Ovary (tissue), 9 donors: Measurements from ENCODE around the gene MCRIP1. TPM values are rescaled to one million over a fixed set of nuclear protein-coding genes. Genes with fewer than 3 reads are reported as not detected.

Source experiments
- DNase-seq, 5 donors: peaks; one replicate each; pipeline ENCODE4 v3.0.0-alpha.2; 2019 to 2020
- H3K27ac ChIP-seq, 2 donors: fragments of 200-600 bp; one replicate each; pipeline versions ENCODE4 v1.5.1 to v1.8.0; 2019 to 2022
- H3K27me3 ChIP-seq: fragments of 200-600 bp; one replicate; pipeline ENCODE4 v1.8.0; 2022
- H3K36me3 ChIP-seq: fragments of 200-600 bp; sonication (generic); one replicate; pipeline ENCODE4 v1.5.1; 2019
- H3K4me1 ChIP-seq: one replicate; pipeline ENCODE4 v1.8.1; 2013; ENCODE audit warnings: mild to moderate bottlenecking, moderate library complexity; ENCODE audit not compliant: insufficient read depth
- H3K4me3 ChIP-seq: fragments of 200-600 bp; sonication (generic); one replicate; pipeline ENCODE4 v1.5.1; 2017
- H3K9me3 ChIP-seq, 2 donors: fragments of 200-600 bp in 1 of 2; sonication (generic) in 1 of 2; one replicate each; pipeline versions ENCODE4 v1.5.1 to v1.8.1; 2013 to 2019; ENCODE audit warnings: mild to moderate bottlenecking in 1 of 2, moderate library complexity in 1 of 2
- EP300 ChIP-seq: sonication (generic); formaldehyde crosslinking; IDR thresholded peaks from one replicate; pipeline ENCODE4 v1.6.1; 2017; ENCODE audit warnings: antibody characterized with exemption
- POLR2A ChIP-seq: fragments of 450-650 bp; IDR thresholded peaks from one replicate; pipeline ENCODE4 v1.6.1; 2017; ENCODE audit warnings: antibody characterized with exemption, mild to moderate bottlenecking, moderate library complexity
- WGBS, 3 donors: extraction: QIAGEN DNeasy Blood & Tissue Kit in 1 of 3; methylation state at CpG; one replicate each; pipeline versions ENCODE4 v1.1.5 to v1.1.7; 2013 to 2017; 5-methylcytosine and 5-hydroxymethylcytosine counted together
- intact Hi-C, 4 donors: fragments of 100-400 bp; cut with DNase I; formaldehyde crosslinking; loops; one replicate each; pipeline versions ENCODE4 v1.11.0 to v1.15.1; 2022 to 2023
- polyA plus RNA-seq, 2 donors: library from polyadenylated mRNA; stranded (reverse); fragments of 200-250 nt in 1 of 2; fragments of 350-450 nt in 1 of 2; fragmentation: Illumina TruSeq in 1 of 2; extraction: RNeasy Lipid Tissue Mini Kit (QIAGEN cat#74804) in 1 of 2; gene quantifications; one replicate each; pipeline ENCODE4 v1.2.3, GENCODE V29; 2013 to 2014
- total RNA-seq, 7 donors: library from RNA; depleted of rRNA in 2 of 7; stranded (reverse); fragments of >200 nt in 2 of 7; fragmentation: NEBNext Ultra II Directional in 3 of 7; extraction: Animal tissue kit (Norgen Biotek cat#: 25700) in 3 of 7; gene quantifications; one replicate each; pipeline versions ENCODE4 v1.1.0 to v1.2.4, GENCODE V29; 2016 to 2023
- TF ChIP-seq, protein P1 (sequence below), 3 donors: fragments of 450-650 bp in 2 of 3; fragments of 200-600 bp in 1 of 3; IDR thresholded peaks; one replicate each; pipeline versions ENCODE4 v1.5.1 to v1.8.0; 2016 to 2022; ENCODE audit warnings: antibody characterized with exemption in 3 of 3, mild to moderate bottlenecking in 1 of 3
- donor health status: DM: no; HTN: no; CAD: no; lungs with moderate emphysema.
- donor health status: DM: no; HTN: no; CAD: no.
- donor health status: Bipolar disorder and iron deficiency.
- donor health status: DM: yes; HTN: yes; CAD: no.
- donor health status: DM: no; HTN: no; CAD: no.
- donor health status: DM: yes; HTN: yes; CAD: no.

The MCRIP1 gene
- total and polyA plus RNA-seq, 9 donors = 0.30 to 135 (median 97.0) TPM

- H3K4me3 ChIP-seq = no peak overlapping the region
- TF ChIP-seq EP300 (no peak), POLR2A (no peak)
- TF ChIP-seq, protein P1, sequence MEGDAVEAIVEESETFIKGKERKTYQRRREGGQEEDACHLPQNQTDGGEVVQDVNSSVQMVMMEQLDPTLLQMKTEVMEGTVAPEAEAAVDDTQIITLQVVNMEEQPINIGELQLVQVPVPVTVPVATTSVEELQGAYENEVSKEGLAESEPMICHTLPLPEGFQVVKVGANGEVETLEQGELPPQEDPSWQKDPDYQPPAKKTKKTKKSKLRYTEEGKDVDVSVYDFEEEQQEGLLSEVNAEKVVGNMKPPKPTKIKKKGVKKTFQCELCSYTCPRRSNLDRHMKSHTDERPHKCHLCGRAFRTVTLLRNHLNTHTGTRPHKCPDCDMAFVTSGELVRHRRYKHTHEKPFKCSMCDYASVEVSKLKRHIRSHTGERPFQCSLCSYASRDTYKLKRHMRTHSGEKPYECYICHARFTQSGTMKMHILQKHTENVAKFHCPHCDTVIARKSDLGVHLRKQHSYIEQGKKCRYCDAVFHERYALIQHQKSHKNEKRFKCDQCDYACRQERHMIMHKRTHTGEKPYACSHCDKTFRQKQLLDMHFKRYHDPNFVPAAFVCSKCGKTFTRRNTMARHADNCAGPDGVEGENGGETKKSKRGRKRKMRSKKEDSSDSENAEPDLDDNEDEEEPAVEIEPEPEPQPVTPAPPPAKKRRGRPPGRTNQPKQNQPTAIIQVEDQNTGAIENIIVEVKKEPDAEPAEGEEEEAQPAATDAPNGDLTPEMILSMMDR (IDR thresholded peaks at IDR 0.05) = no peak
- H3K27me3 ChIP-seq = no peaks in the 10 kb centered on the region
- no peak overlapping the region for H3K27ac ChIP-seq
- intact Hi-C loops = no loop called here
- 81 to 82% (median 82%) methylated on average over 14 to 15 of the region's 15 CpGs for WGBS, 3 donors
- no peaks in the 10 kb centered on the region for H3K9me3 ChIP-seq
- DNase-seq = no peak
- H3K4me1 ChIP-seq = peaks cover 12% of the 10 kb centered on the region
- H3K36me3 ChIP-seq = no peaks in the 10 kb centered on the region
Observed at GRCh38 chr17:81839301-81839700, 6.2 kb upstream of the MCRIP1 start.

DNA sequence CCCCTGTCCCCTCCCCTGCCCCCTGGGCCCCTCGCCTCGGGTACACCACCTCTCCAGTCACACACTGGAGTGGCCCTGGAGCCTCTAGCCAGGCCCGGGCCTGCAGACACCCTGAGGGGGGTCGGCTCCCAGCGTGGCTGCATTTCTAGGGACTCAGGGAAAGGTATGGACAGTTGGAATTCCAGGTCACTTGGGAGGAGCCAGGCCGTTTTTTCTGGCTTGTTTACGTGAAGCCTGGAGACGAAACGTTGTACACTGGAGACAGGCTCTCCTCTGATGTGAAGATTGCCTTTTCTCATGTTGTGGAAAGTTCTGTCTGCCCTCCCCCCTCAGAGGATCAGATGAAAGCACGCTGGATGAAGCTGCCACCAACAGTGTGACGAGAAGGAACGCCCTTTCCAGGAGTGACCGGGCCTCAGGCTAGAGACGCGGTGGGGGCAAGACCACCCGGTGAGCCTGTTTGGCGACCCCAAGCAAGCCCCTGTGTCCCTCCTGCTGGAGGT is 5.7 kb upstream of the MCRIP1 start:
- peaks cover 13% of the 10 kb centered on the region for H3K4me1 ChIP-seq
- WGBS, 3 donors = 44 to 47% (median 46%) methylated on average over 15 to 17 of the region's 17 CpGs
- no peak for TF ChIP-seq EP300
- TF ChIP-seq, protein P1 (IDR thresholded peaks at IDR 0.05) = no peak
- TF ChIP-seq POLR2A = no peak
- intact Hi-C loops = no loop called here
- no peak for DNase-seq
- H3K36me3 ChIP-seq = no peaks in the 10 kb centered on the region
- no peaks in the 10 kb centered on the region for H3K9me3 ChIP-seq
- no peaks in the 10 kb centered on the region for H3K27me3 ChIP-seq
- no peak overlapping the region for H3K4me3 ChIP-seq
- H3K27ac ChIP-seq = no peak overlapping the region

DNA sequence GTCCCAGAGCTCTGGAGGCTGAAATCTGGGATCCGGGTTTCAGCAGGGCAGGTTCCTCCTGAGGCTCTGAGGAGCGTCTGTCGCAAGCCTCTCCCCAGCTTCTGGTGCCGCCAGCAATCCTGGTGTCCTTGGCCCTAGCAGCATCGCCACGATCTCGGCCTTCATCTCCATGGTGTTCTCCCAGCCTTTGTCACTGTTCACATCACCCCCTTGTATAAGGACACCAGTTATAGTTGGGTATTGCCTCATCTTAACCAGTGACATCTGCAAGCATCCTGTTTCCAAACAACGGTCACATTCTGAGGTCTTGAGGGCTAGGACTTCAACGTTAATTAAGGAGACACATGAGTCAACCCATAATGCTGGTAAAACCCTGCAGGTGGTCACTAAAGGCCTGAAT is 4.5 kb upstream of the MCRIP1 start:
- H3K27me3 ChIP-seq = no peaks in the 10 kb centered on the region
- H3K4me3 ChIP-seq = no peak overlapping the region
- H3K27ac ChIP-seq = no peak overlapping the region
- TF ChIP-seq, protein P1 (IDR thresholded peaks at IDR 0.05) = no peak
- no peak for TF ChIP-seq EP300
- H3K36me3 ChIP-seq = no peaks in the 10 kb centered on the region
- intact Hi-C loops = no loop called here
- H3K9me3 ChIP-seq = no peaks in the 10 kb centered on the region
- WGBS, 3 donors = 72 to 83% (median 76%) methylated on average over 9 of the region's 9 CpGs
- DNase-seq = no peak
- peaks cover 17% of the 10 kb centered on the region for H3K4me1 ChIP-seq

DNA sequence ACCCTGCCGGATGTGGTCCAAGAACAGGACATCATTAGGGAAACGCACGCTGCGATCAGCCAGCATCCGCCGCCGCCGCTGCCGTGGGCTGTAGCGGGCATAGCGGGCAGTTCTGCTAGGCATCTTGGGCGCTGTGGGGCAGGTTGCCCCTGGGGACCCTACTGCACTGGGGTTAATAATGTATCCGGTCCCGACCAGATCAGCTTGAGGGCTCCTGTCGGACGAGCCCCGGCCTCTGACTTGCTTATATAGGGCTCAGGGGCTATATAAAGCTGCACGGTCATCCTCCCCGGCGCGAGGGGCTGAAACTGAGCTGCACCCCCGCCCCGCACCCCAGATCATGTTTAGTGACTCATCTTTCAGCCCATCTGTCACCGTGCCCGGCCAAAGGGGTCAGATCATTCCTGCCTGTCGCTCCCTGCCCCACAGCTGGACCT is 1.8 kb upstream of the MCRIP1 start, which contains the start of gene PPP1R27:
PPP1R27 (minus strand) TSS at position 220 of the 437 bp plus-strand sequence; CDS start at position 123, 97 bp downstream.
- no peaks in the 10 kb centered on the region for H3K27me3 ChIP-seq
- TF ChIP-seq, protein P1 (IDR thresholded peaks at IDR 0.05) = no peak
- no peak for TF ChIP-seq EP300
- TF ChIP-seq POLR2A = no peak
- H3K4me3 ChIP-seq = peak within 1 kb of the TSS; percentile 67
- no peak for DNase-seq
- no peaks in the 10 kb centered on the region for H3K36me3 ChIP-seq
- WGBS, 3 donors = 88 to 94% (median 89%) methylated on average over 17 to 26 of the region's 26 CpGs
- H3K9me3 ChIP-seq = no peaks in the 10 kb centered on the region
- peaks cover 16% of the 10 kb centered on the region for H3K4me1 ChIP-seq
- no peak within 1 kb of the TSS for H3K27ac ChIP-seq
- intact Hi-C loops = no loop called here
